WTC11 (cell line): Measurements from ENCODE around the gene CTSE.

Source experiments
- GABPB1 ChIP-seq: sonication (generic); formaldehyde crosslinking; IDR thresholded peaks from 2 replicates; pipeline ENCODE4 v1.8.1; 2023; ENCODE audit warnings: mild to moderate bottlenecking, missing genetic modification reagents
- NFYB ChIP-seq: sonication (generic); formaldehyde crosslinking; conservative IDR thresholded peaks from 2 replicates; pipeline ENCODE4 v1.8.0; 2022; ENCODE audit warnings: low read depth, missing genetic modification reagents
- SMAD3 ChIP-seq: sonication (generic); formaldehyde crosslinking; IDR thresholded peaks from 2 replicates; pipeline ENCODE4 v1.8.0; 2022; ENCODE audit warnings: missing genetic modification reagents, mild to moderate bottlenecking, borderline replicate concordance

DNA sequence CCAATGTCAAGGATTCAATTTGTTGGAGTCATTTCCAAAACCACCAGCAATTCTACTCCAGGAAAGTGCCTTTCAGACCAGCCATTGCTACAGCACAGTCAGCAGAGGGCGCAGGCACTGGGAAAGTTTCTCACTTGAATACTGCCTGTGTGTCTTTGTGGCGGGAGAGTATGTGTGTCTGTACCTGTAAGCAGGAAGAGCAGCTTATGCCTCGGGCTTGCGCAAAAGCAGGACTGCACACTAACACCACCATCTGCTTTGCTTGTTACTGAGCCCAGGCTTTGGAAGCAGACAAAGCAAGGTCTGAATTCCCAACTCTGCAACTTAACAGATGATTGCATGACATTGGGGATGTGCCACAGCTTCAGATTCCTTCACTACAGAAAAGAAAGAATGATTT, 7.0 kb upstream of the CTSE start:
- TF ChIP-seq NFYB (CRISPR knock-in tag): no peak
- TF ChIP-seq GABPB1: no peak
- TF ChIP-seq SMAD3: no peak
